A549 (cell line): ENCODE measurements around the gene PRMT7. TPM values are rescaled to one million over a fixed set of nuclear protein-coding genes. Genes with fewer than 3 reads are reported as not detected.
A peak's percentile ranks its signal among the peaks of the same experiment; 100 is the strongest.

Experiments
- ATAC-seq, 2 experiments: fragments of 200-7000 bp in 1 of 2; fragments of >200 bp in 1 of 2; cut with Nextera tagmentation in 1 of 2; cut with Tn5 transposase in 1 of 2; 3 replicates each; pipeline versions ENCODE4 v1.8.0 to v1.9.1; 2018 to 2020; ENCODE audit warnings: mild to moderate bottlenecking in 1 of 2, moderate library complexity in 1 of 2
- CTCF ChIA-PET: fragments of 300-600 bp; sonication (Branson Sonifier 250); formaldehyde crosslinking; extraction: SDS; loops from one replicate; lab custom pipeline; 2021; ENCODE audit warnings: antibody characterized with exemption, inconsistent platforms; lab: Yijun Ruan, JAX
- POLR2A ChIA-PET: fragments of 350-600 bp; formaldehyde crosslinking; extraction: SDS; loops from one replicate; lab custom pipeline; 2021; ENCODE audit warnings: antibody characterized with exemption, inconsistent platforms; lab: Yijun Ruan, JAX
- DNase-seq, 2 experiments: peaks; one replicate each; pipeline versions ENCODE4 v3.0.0 to v3.0.0-alpha.2; 2011 to 2016; ENCODE audit warnings: low read depth in 1 of 2, low spot score in 1 of 2
- FAIRE-seq: peaks from 2 replicates; lab custom pipeline; 2011; peaks lifted over from hg19 to GRCh38; lab: Jason Lieb, UNC
- H3K27ac ChIP-seq, 2 experiments: fragments of >200 bp; sonication (Bioruptor Twin); formaldehyde crosslinking; 3 replicates each; pipeline ENCODE4 v1.5.1; 2016 to 2017
- H3K4me1 ChIP-seq: fragments of >200 bp; sonication (Bioruptor Twin); formaldehyde crosslinking; 3 replicates; pipeline ENCODE4 v1.6.1; 2016
- H3K4me2 ChIP-seq: fragments of >200 bp; sonication (Bioruptor Twin); formaldehyde crosslinking; 3 replicates; pipeline ENCODE4 v1.6.1; 2016
- H3K4me3 ChIP-seq: fragments of >200 bp; sonication (Bioruptor Twin); formaldehyde crosslinking; 3 replicates; pipeline ENCODE4 v1.5.1; 2016
- H3K9me3 ChIP-seq: fragments of >200 bp; sonication (Bioruptor Twin); formaldehyde crosslinking; 3 replicates; pipeline ENCODE4 v1.6.1; 2016
- ATOH8 ChIP-seq: fragments of 250-450 bp; sonication (Bioruptor Pico); IDR thresholded peaks from 2 replicates; pipeline ENCODE4 v1.5.0; 2020; ENCODE audit warnings: low read depth, mild to moderate bottlenecking, moderate library complexity
- CBX8 ChIP-seq: fragments of 200-600 bp; sonication (generic); IDR thresholded peaks from 2 replicates; pipeline ENCODE4 v1.6.1; 2016
- ELK1 ChIP-seq: fragments of 150-350 bp; IDR thresholded peaks from 2 replicates; pipeline ENCODE4 v1.6.1; 2014; ENCODE audit warnings: low read depth, mild to moderate bottlenecking, low read length
- EP300 ChIP-seq, 2 experiments: fragments of >200 bp; sonication (Bioruptor Twin); formaldehyde crosslinking; IDR thresholded peaks; 2 replicates in 1 of 2; 3 replicates in 1 of 2; pipeline ENCODE4 v1.6.1; 2016 to 2017
- ESRRA ChIP-seq: fragments of 150-350 bp; IDR thresholded peaks from 2 replicates; pipeline ENCODE4 v1.6.1; 2014; ENCODE audit warnings: mild to moderate bottlenecking, low read length, borderline replicate concordance
- FOXS1 ChIP-seq: fragments of 250-450 bp; sonication (Bioruptor Pico); IDR thresholded peaks from 2 replicates; pipeline ENCODE4 v1.5.0; 2020; ENCODE audit warnings: mild to moderate bottlenecking, moderate library complexity
- HES2 ChIP-seq: fragments of >200 bp; sonication (Bioruptor Twin); formaldehyde crosslinking; IDR thresholded peaks from 2 replicates; pipeline ENCODE4 v1.6.1; 2016
- HOXB13 ChIP-seq: fragments of 250-450 bp; sonication (Bioruptor Pico); IDR thresholded peaks from 2 replicates; pipeline ENCODE4 v1.5.0; 2020; ENCODE audit warnings: low read depth, mild to moderate bottlenecking, moderate library complexity
- JUN ChIP-seq, 2 experiments: fragments of >200 bp; sonication (Bioruptor Twin); formaldehyde crosslinking; IDR thresholded peaks; 2 replicates in 1 of 2; 3 replicates in 1 of 2; pipeline ENCODE4 v1.6.1; 2016 to 2017
- MAZ ChIP-seq: fragments of 150-350 bp; IDR thresholded peaks from 2 replicates; pipeline ENCODE4 v1.6.1; 2014; ENCODE audit warnings: antibody characterized with exemption, low read depth, low read length, borderline replicate concordance
- NFE2L2 ChIP-seq: fragments of 150-350 bp; conservative IDR thresholded peaks from 2 replicates; pipeline ENCODE4 v1.6.1; 2014; ENCODE audit warnings: low read length
- NPAS2 ChIP-seq: fragments of 250-450 bp; sonication (Bioruptor Pico); IDR thresholded peaks from 2 replicates; pipeline ENCODE4 v1.8.0; 2022; ENCODE audit warnings: mild to moderate bottlenecking, moderate library complexity, borderline replicate concordance
- NR3C1 ChIP-seq: fragments of >200 bp; sonication (Bioruptor Twin); formaldehyde crosslinking; IDR thresholded peaks from 3 replicates; pipeline ENCODE4 v1.6.1; 2017
- PHF8 ChIP-seq: fragments of 200-600 bp; sonication (generic); IDR thresholded peaks from 2 replicates; pipeline ENCODE4 v1.6.1; 2016; ENCODE audit warnings: low read depth, mild to moderate bottlenecking, antibody characterized with exemption, moderate library complexity, borderline replicate concordance
- POLR2AphosphoS2 ChIP-seq: conservative IDR thresholded peaks from 2 replicates; pipeline ENCODE4 v1.6.1; 2012; ENCODE audit warnings: low read length, improper control_type of control experiment, inconsistent platforms
- RAD21 ChIP-seq, 2 experiments: fragments of >200 bp in 1 of 2; sonication (Bioruptor Twin) in 1 of 2; formaldehyde crosslinking in 1 of 2; IDR thresholded peaks in 1 of 2; conservative IDR thresholded peaks in 1 of 2; 2 replicates in 1 of 2; 3 replicates in 1 of 2; pipeline ENCODE4 v1.6.1; 2012 to 2018; ENCODE audit warnings: inconsistent platforms in 1 of 2
- RCOR1 ChIP-seq: fragments of 150-350 bp; IDR thresholded peaks from 2 replicates; pipeline ENCODE4 v1.6.1; 2014; ENCODE audit warnings: antibody characterized with exemption, low read length, low read depth
- SREBF2 ChIP-seq: fragments of 450-650 bp; IDR thresholded peaks from 2 replicates; pipeline ENCODE4 v1.6.1; 2014; ENCODE audit warnings: mild to moderate bottlenecking, moderate library complexity
- ZC3H11A ChIP-seq: fragments of 450-650 bp; IDR thresholded peaks from 2 replicates; pipeline ENCODE4 v1.6.1; 2014; ENCODE audit warnings: antibody characterized with exemption, mild to moderate bottlenecking
- ZSCAN20 ChIP-seq: fragments of 250-450 bp; sonication (Bioruptor Pico); IDR thresholded peaks from 2 replicates; pipeline ENCODE4 v1.8.0; 2022; ENCODE audit warnings: mild to moderate bottlenecking, moderate library complexity
- WGBS: methylation state at CpG from one replicate; pipeline ENCODE4 v1.1.6; 2017; ENCODE audit errors: missing lambda C conversion rate; 5-methylcytosine and 5-hydroxymethylcytosine counted together
- polyA plus RNA-seq, 4 experiments: library from polyadenylated mRNA; depleted of rRNA in 3 of 4; stranded (reverse); fragments of >200 nt; fragmentation: RNase III in 1 of 4; extraction: RNeasy Plus Mini Kit Qiagen cat#74134 plus additional on column Dnase treatment in 1 of 4; gene quantifications; 2 replicates in 3 of 4; 3 replicates in 1 of 4; pipeline ENCODE4 v1.2.3, GENCODE V29; 2011 to 2017
- TF ChIP-seq, protein P1 (sequence below): fragments of 250-450 bp; sonication (Bioruptor Pico); IDR thresholded peaks from 2 replicates; pipeline ENCODE4 v1.5.0; 2021; ENCODE audit warnings: mild to moderate bottlenecking, moderate library complexity, borderline replicate concordance

The PRMT7 gene
- polyA plus RNA-seq, 2 of the 4 experiments (the other 2 are of a cell fraction): 37.1 to 44.7 TPM

- Histone ChIP-seq H3K9me3 (no peaks in the 10 kb centered on the region), H3K4me2 (no peak overlapping the region), H3K27ac (no peak overlapping the region), H3K4me1 (no peaks in the 10 kb centered on the region), H3K4me3 (no peak overlapping the region)
- 95% methylated on average over 11 of the region's 11 CpGs for WGBS
- FAIRE-seq (no peak), DNase-seq (no peak), ATAC-seq (no peak)
- TF ChIP-seq RCOR1: no peak
- no peak for TF ChIP-seq ATOH8 (CRISPR knock-in tag)
- CTCF ChIA-PET: interaction anchor here (1.2 to 4.4 kb wide), 3 partner anchors 15 to 84 kb away, joined by 5 to 22 read pairs (median 5); no protein-coding TSS in a partner anchor
- POLR2A ChIA-PET: no interaction called here
Observed at GRCh38 chr16:68345351-68345810, 34.6 kb downstream of the PRMT7 start.

- peak; percentile 41 to 51; a peak in 2 of 6 replicates for ATAC-seq
- 96% methylated on average over 16 of the region's 16 CpGs for WGBS
- H3K27ac ChIP-seq: no peak overlapping the region
- POLR2A ChIA-PET: no interaction called here
- no peak for FAIRE-seq
- no peak overlapping the region for H3K4me2 ChIP-seq
- TF ChIP-seq HES2 (no peak), SREBF2 (no peak), FOXS1 (CRISPR knock-in tag) (no peak)
- CTCF ChIA-PET: interaction anchor here (1.2 to 4.4 kb wide), 2 partner anchors 17 to 85 kb away, joined by 5 to 22 read pairs; no protein-coding TSS in a partner anchor
- H3K9me3 ChIP-seq: no peaks in the 10 kb centered on the region
- H3K4me1 ChIP-seq: no peaks in the 10 kb centered on the region
- no peak overlapping the region for H3K4me3 ChIP-seq
- DNase-seq: no peak
Observed at GRCh38 chr16:68345958-68346635, 35.3 kb downstream of the PRMT7 start.

DNA sequence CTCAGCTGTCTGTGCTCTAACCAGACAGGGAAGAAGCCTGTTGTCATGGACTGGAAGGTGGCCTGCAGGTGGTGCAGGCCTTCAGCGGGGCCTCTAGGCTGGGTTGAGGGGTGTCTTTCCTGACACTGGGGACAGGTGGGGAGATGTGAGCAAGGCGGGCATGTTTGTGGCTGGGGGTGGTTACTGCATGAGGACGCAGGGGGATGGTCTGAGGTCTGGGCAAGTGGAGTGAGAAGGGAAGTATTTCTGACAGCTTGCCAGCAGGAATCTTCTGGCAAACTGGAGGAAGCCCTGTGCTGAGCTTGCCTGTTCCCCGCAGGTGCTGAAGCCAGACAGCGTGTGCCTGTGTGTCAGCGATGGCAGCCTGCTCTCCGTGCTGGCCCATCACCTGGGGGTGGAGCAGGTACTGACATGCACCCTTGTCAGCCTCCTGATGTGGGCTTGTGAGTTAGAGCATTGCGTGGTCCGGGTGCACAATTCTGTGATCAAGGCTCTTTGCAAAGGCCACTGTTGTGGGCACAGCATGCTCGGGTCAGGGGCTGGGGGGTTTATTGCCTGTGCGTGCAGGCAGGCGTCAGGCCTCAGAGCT lies 36.2 kb downstream of the PRMT7 start:
- H3K4me1 ChIP-seq: no peaks in the 10 kb centered on the region
- POLR2A ChIA-PET: no interaction called here
- no peak overlapping the region for H3K4me2 ChIP-seq
- no peaks in the 10 kb centered on the region for H3K9me3 ChIP-seq
- TF ChIP-seq CBX8 (no peak), MAZ (no peak), NR3C1 (no peak), RCOR1 (no peak), ELK1 (no peak), PHF8 (no peak), HOXB13 (no peak)
- ATAC-seq (no peak), FAIRE-seq (no peak), DNase-seq (no peak)
- no peak overlapping the region for H3K27ac ChIP-seq
- CTCF ChIA-PET: interaction anchor here (1.5 kb wide), 1 partner anchor 18 kb away, joined by 5 read pairs; no protein-coding TSS in a partner anchor
- no peak overlapping the region for H3K4me3 ChIP-seq
- 97% methylated on average over 12 of the region's 12 CpGs for WGBS

- H3K9me3 ChIP-seq: no peaks in the 10 kb centered on the region
- 83% methylated on average over 4 of the region's 4 CpGs for WGBS
- DNase-seq: no peak
- no peak overlapping the region for H3K4me2 ChIP-seq
- ATAC-seq: no peak
- POLR2A ChIA-PET: no interaction called here
- H3K27ac ChIP-seq: no peak overlapping the region
- CTCF ChIA-PET: interaction anchor here (1.5 kb wide), 1 partner anchor 19 kb away, joined by 5 read pairs; no protein-coding TSS in a partner anchor
- no peak overlapping the region for H3K4me3 ChIP-seq
- no peak for FAIRE-seq
- no peaks in the 10 kb centered on the region for H3K4me1 ChIP-seq
- TF ChIP-seq NFE2L2 (no peak), POLR2AphosphoS2 (no peak), ATOH8 (CRISPR knock-in tag) (no peak), EP300 (IDR thresholded peaks at IDR 0.05) (no peak), ZSCAN20 (no peak), RAD21 (conservative IDR thresholded peaks at IDR 0.05 in 1 of 2, IDR thresholded peaks at IDR 0.05 in 1 of 2) (no peak), ZC3H11A (no peak), HES2 (no peak), JUN (IDR thresholded peaks at IDR 0.05) (no peak), NPAS2 (CRISPR knock-in tag) (no peak), CBX8 (no peak), ESRRA (no peak), ELK1 (no peak)
- TF ChIP-seq, protein P1, sequence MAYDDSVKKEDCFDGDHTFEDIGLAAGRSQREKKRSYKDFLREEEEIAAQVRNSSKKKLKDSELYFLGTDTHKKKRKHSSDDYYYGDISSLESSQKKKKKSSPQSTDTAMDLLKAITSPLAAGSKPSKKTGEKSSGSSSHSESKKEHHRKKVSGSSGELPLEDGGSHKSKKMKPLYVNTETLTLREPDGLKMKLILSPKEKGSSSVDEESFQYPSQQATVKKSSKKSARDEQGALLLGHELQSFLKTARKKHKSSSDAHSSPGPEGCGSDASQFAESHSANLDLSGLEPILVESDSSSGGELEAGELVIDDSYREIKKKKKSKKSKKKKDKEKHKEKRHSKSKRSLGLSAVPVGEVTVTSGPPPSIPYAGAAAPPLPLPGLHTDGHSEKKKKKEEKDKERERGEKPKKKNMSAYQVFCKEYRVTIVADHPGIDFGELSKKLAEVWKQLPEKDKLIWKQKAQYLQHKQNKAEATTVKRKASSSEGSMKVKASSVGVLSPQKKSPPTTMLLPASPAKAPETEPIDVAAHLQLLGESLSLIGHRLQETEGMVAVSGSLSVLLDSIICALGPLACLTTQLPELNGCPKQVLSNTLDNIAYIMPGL: no peak
Observed at GRCh38 chr16:68347605-68348004, 36.8 kb downstream of the PRMT7 start.
